HEK293 (cell line): ENCODE results near the gene RPS6KC1.

Experiments used
- CTCF ChIA-PET: fragments of 350-600 bp; formaldehyde crosslinking; extraction: SDS; loops from one replicate; lab custom pipeline; 2021; ENCODE audit warnings: antibody characterized with exemption; lab: Yijun Ruan, JAX
- POLR2A ChIA-PET: fragments of 300-600 bp; formaldehyde crosslinking; extraction: SDS; loops from one replicate; lab custom pipeline; 2020; ENCODE audit warnings: antibody characterized with exemption, inconsistent platforms; lab: Yijun Ruan, JAX
- H3K27ac ChIP-seq: fragments of 200-500 bp; sonication (Bioruptor generic); 2 replicates; pipeline ENCODE4 v1.5.1; 2014; ENCODE audit warnings: low read depth, low read length, control low read depth, inconsistent platforms; ENCODE audit errors: extremely low read depth
- H3K36me3 ChIP-seq, 2 experiments: fragments of 200-500 bp in 1 of 2; sonication (Bioruptor generic) in 1 of 2; 1 replicate in 1 of 2; 2 replicates in 1 of 2; pipeline ENCODE4 v1.5.1; 2014 to 2017; ENCODE audit warnings: inconsistent platforms in 2 of 2, low read length in 2 of 2; ENCODE audit not compliant: control insufficient read depth in 2 of 2, insufficient read depth in 1 of 2
- H3K4me1 ChIP-seq: fragments of 200-500 bp; sonication (Bioruptor generic); 2 replicates; pipeline ENCODE4 v1.5.1; 2014; ENCODE audit warnings: mild to moderate bottlenecking, low read length, inconsistent platforms; ENCODE audit not compliant: control insufficient read depth, insufficient read depth
- H3K4me3 ChIP-seq: 2 replicates; pipeline ENCODE4 v1.5.1; 2011; ENCODE audit warnings: low read depth, mild to moderate bottlenecking, control low read depth, low read length, moderate library complexity
- H3K9me3 ChIP-seq: fragments of 200-500 bp; sonication (Bioruptor generic); 2 replicates; pipeline ENCODE4 v1.5.1; 2014; ENCODE audit warnings: low read depth, low read length, inconsistent platforms; ENCODE audit not compliant: control insufficient read depth, insufficient read depth
- EGR2 ChIP-seq: fragments of 450-650 bp; formaldehyde crosslinking; IDR thresholded peaks from 2 replicates; pipeline ENCODE4 v1.5.1; 2016; ENCODE audit warnings: low read depth, missing biosample characterization, missing genetic modification characterization
- KLF7 ChIP-seq: fragments of 450-650 bp; formaldehyde crosslinking; IDR thresholded peaks from 2 replicates; pipeline ENCODE4 v1.5.1; 2016; ENCODE audit warnings: missing biosample characterization, missing genetic modification characterization, borderline replicate concordance
- KLF8 ChIP-seq: fragments of 450-650 bp; formaldehyde crosslinking; IDR thresholded peaks from 2 replicates; pipeline ENCODE4 v1.5.1; 2016; ENCODE audit warnings: missing biosample characterization, missing genetic modification characterization
- RBAK ChIP-seq: fragments of 450-650 bp; formaldehyde crosslinking; IDR thresholded peaks from 2 replicates; pipeline ENCODE4 v1.5.1; 2016; ENCODE audit warnings: missing biosample characterization, missing genetic modification characterization
- SCRT2 ChIP-seq: fragments of 450-650 bp; formaldehyde crosslinking; IDR thresholded peaks from 2 replicates; pipeline ENCODE4 v1.5.1; 2016; ENCODE audit warnings: missing biosample characterization, missing genetic modification characterization
- ZBTB1 ChIP-seq: fragments of 450-650 bp; formaldehyde crosslinking; IDR thresholded peaks from 2 replicates; pipeline ENCODE4 v1.5.1; 2016; ENCODE audit warnings: missing biosample characterization, missing genetic modification characterization
- ZBTB21 ChIP-seq: fragments of 450-650 bp; formaldehyde crosslinking; IDR thresholded peaks from 2 replicates; pipeline ENCODE4 v1.5.1; 2017; ENCODE audit warnings: missing biosample characterization, missing genetic modification characterization
- ZNF280C ChIP-seq: fragments of 450-650 bp; formaldehyde crosslinking; IDR thresholded peaks from 2 replicates; pipeline ENCODE4 v1.5.1; 2016; ENCODE audit warnings: missing biosample characterization, missing genetic modification characterization
- ZNF362 ChIP-seq: fragments of 450-650 bp; formaldehyde crosslinking; IDR thresholded peaks from 2 replicates; pipeline ENCODE4 v1.5.1; 2016; ENCODE audit warnings: missing biosample characterization, missing genetic modification characterization
- ZNF433 ChIP-seq: fragments of 450-650 bp; formaldehyde crosslinking; IDR thresholded peaks from 2 replicates; pipeline ENCODE4 v1.5.1; 2016; ENCODE audit warnings: missing biosample characterization, missing genetic modification characterization, low read depth
- ZNF473 ChIP-seq: fragments of 450-650 bp; formaldehyde crosslinking; IDR thresholded peaks from 2 replicates; pipeline ENCODE4 v1.5.1; 2017; ENCODE audit warnings: missing biosample characterization, missing genetic modification characterization
- ZNF664 ChIP-seq: fragments of 450-650 bp; formaldehyde crosslinking; IDR thresholded peaks from 2 replicates; pipeline ENCODE4 v1.5.1; 2016; ENCODE audit warnings: missing biosample characterization, missing genetic modification characterization
- ZNF704 ChIP-seq: fragments of 450-650 bp; formaldehyde crosslinking; IDR thresholded peaks from 2 replicates; pipeline ENCODE4 v1.5.1; 2016; ENCODE audit warnings: missing biosample characterization, missing genetic modification characterization
- ZNF76 ChIP-seq: fragments of 450-650 bp; formaldehyde crosslinking; IDR thresholded peaks from 2 replicates; pipeline ENCODE4; 2016; ENCODE audit warnings: low read depth, missing biosample characterization, missing genetic modification characterization, borderline replicate concordance
- ZNF791 ChIP-seq: fragments of 450-650 bp; formaldehyde crosslinking; IDR thresholded peaks from 2 replicates; pipeline ENCODE4 v1.5.1; 2016; ENCODE audit warnings: missing biosample characterization, missing genetic modification characterization
- ZSCAN4 ChIP-seq: fragments of 450-650 bp; formaldehyde crosslinking; IDR thresholded peaks from 2 replicates; pipeline ENCODE4 v1.5.1; 2017; ENCODE audit warnings: missing biosample characterization, missing genetic modification characterization
- TF ChIP-seq, protein P1 (sequence below): fragments of 450-650 bp; formaldehyde crosslinking; IDR thresholded peaks from 2 replicates; pipeline ENCODE4 v1.5.1; 2016; ENCODE audit warnings: missing biosample characterization, missing genetic modification characterization

RPS6KC1 gene

DNA sequence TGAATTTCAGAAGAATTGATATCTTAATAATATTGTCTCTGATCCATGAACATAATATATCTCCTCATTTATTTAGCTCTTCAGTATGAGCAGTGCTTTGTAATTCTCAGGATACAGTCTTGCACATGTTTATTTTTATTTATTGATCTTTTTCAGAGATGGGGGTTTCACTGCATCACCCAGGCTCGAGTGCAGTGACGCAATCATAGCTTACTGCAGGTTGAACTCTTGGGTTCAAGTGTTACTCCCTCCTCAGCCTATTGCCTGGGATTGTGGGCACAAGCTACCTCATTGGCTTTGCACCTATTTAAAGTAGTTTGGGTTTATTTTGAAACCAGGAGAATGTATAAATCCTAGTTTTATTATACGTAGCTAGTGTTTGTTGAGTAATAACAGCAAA, 4.7 kb downstream of the RPS6KC1 start (continued):
- TF ChIP-seq ZNF280C (tag by site-specific recombination) (no peak), ZNF473 (tag by site-specific recombination) (no peak)
- TF ChIP-seq, all 188 proteins: peak for 0

GRCh38 chr1:213057264-213058059, 6.4 kb downstream of the RPS6KC1 start:
- ChIA-PET CTCF (no interaction called here), POLR2A (interaction anchor here (0.7 kb wide), 1 partner anchor 436 kb away, joined by 5 read pairs; no protein-coding TSS in a partner anchor)
- no peaks in the 10 kb centered on the region for H3K9me3 ChIP-seq
- TF ChIP-seq RBAK, result no peak
- TF ChIP-seq, protein P1, sequence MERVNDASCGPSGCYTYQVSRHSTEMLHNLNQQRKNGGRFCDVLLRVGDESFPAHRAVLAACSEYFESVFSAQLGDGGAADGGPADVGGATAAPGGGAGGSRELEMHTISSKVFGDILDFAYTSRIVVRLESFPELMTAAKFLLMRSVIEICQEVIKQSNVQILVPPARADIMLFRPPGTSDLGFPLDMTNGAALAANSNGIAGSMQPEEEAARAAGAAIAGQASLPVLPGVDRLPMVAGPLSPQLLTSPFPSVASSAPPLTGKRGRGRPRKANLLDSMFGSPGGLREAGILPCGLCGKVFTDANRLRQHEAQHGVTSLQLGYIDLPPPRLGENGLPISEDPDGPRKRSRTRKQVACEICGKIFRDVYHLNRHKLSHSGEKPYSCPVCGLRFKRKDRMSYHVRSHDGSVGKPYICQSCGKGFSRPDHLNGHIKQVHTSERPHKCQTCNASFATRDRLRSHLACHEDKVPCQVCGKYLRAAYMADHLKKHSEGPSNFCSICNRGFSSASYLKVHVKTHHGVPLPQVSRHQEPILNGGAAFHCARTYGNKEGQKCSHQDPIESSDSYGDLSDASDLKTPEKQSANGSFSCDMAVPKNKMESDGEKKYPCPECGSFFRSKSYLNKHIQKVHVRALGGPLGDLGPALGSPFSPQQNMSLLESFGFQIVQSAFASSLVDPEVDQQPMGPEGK (tag by site-specific recombination), result no peak
- peak; percentile 41; the same call in 1 of the 2 replicates for TF ChIP-seq ZNF362
- TF ChIP-seq EGR2 (tag by site-specific recombination), result no peak
- TF ChIP-seq ZBTB1 (tag by site-specific recombination), result no peak
- no peaks in the 10 kb centered on the region for H3K4me1 ChIP-seq
- H3K27ac ChIP-seq, result no peak overlapping the region
- no peaks in the 10 kb centered on the region for H3K36me3 ChIP-seq
- no peak overlapping the region for H3K4me3 ChIP-seq

GRCh38 chr1:213060836-213061235, 9.8 kb downstream of the RPS6KC1 start:
- H3K36me3 ChIP-seq, result no peaks in the 10 kb centered on the region
- no peaks in the 10 kb centered on the region for H3K4me1 ChIP-seq
- POLR2A ChIA-PET, result no interaction called here
- CTCF ChIA-PET, result interaction anchor here (0.5 kb wide), 1 partner anchor 718 kb away, joined by 4 read pairs; no protein-coding TSS in a partner anchor
- H3K9me3 ChIP-seq, result no peaks in the 10 kb centered on the region
- no peak overlapping the region for H3K27ac ChIP-seq
- TF ChIP-seq SCRT2 (tag by site-specific recombination) (no peak), ZNF76 (tag by site-specific recombination) (no peak), RBAK (no peak), ZNF433 (tag by site-specific recombination) (no peak), ZSCAN4 (no peak), KLF7 (tag by site-specific recombination) (no peak), ZNF664 (no peak), KLF8 (tag by site-specific recombination) (no peak), ZNF704 (tag by site-specific recombination) (no peak), ZNF791 (no peak), ZBTB21 (tag by site-specific recombination) (no peak)
- H3K4me3 ChIP-seq, result no peak overlapping the region
